ENCODE data around the gene CABLES2.

The CABLES2 gene

DNA sequence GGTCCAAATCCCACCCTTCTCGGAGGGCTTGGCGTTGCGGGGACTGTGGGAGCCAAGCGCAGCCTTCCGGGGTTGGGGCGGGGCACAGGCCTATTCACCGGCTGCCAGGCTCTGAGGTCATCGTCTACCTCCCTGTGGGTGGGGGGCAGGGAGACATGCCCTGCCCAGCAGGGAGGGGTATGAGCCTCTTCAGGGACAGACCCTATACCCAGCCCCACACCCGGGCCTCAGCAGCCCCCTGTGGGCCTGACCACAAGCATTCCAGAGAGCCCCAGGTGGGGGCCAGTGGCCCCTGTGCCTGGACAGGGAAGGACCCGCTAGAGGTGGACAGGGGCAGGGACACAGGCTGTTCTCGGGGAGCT is 51.6 kb downstream of the CABLES2 start:
- Histone ChIP-seq H3K4me3 (no peak overlapping the region), H3K27ac (peak overlapping the region in 19 of 21 experiments; percentile 6 to 87 (median 78))

DNA sequence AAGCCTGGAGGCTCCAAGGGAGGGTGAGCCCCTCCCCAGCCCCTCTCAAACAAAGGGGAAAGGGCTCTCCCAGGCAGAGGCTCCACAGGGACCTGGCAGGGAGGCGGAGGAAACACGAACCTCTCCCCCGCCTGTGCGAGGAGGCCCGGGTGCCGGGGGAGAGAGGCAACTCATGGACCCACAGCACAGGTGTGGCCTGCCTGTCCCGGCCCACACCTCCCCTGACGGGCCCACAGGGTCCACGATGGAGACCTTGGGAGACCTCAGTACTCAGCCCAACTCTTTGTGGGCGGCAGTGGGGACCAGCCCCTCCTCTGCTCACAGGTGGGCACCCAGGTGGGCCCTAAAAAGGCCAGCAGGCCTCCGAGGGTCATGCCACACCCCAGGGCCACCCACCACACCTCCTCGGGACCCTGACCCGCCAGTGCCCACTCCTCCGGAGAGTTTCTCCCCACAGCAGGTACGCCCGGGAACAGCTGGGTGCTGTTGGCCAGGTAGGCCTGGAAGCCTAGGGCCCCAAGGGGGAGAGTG is 52.2 kb downstream of the CABLES2 start:
- H3K27ac ChIP-seq: peak overlapping the region in 17 of 21 experiments; percentile 6 to 87 (median 78)
- H3K4me3 ChIP-seq: no peak overlapping the region

DNA sequence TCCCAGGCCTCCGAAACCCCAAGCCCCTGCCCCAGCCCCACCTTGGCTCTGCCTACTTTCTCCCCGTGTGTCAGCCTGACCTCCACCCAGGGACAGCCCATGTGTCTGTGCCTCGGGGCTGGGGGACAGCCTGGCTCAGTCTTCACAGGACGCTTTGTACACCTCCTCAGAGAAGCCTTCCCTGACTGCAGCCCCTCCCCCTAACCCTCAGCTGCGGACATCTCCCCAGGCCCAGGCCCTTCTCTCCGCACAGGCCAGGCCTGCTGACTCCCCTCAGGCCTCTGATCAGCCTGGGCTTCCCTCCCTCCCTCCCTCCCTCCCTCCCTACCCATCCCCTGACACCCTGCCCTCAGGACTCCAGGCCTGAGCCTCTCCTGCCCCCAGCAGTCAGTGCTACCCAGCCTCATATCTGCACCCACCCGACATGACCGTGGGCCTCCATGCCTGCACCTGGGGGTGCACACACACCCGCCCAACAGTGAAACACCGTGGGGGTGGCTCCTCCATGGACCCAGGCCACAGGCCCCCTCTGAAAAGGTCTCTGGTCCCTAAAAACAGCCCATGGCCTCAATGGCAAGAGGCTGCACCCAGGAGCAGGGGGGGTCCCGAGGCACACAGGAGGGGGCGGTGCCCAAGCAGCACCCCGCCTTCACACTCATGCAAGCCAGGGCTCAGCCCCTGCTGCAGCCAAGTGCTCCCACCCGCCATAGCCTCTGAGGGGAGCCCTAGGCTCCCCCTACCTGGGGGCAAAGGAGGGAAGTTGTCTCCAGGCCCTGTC is 52.9 kb downstream of the CABLES2 start:
- Histone ChIP-seq H3K27ac (peak overlapping the region in 13 of 21 experiments; percentile 6 to 87 (median 79)), H3K4me3 (no peak overlapping the region)

DNA sequence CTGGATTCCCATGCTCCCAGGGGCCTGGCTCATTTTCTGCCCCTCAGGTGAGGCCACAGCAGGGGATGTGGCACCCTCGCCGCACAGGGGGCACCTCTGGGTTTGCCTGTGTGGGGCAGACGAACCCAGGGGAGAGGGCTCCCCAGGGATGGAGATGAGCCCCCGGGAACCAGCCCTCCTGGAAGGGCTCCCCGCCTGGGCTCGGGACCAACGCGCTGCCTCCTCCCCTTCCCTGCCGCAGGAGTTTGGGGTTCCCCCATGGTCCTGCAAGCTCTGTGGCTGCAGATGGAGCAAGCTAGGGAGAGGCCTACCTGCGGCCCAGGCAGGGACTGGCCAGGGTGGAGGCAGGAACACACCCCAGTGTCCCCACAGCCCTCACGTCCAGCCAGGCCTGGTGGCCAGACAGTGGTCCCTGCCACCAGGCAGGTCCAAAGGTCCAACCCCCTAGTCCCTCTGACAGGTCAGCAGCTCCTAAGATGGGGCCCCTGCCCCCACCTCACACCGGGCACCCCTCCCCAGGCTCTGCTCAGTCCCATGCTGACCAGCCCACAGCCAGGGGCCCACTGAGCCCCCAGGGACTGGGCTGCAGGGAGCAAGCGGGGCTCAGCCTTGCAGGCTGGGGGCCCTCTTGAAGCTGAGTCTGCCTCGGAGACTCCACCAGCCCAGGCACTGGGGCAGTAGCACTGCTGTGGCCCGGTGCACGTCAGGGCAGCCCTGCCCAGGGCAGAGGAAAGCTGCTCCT is 53.6 kb downstream of the CABLES2 start:
- H3K4me3 ChIP-seq: no peak overlapping the region

GRCh38 chr20:62352402-62353288 is 54.4 kb downstream of the CABLES2 start:
- Histone ChIP-seq H3K4me3 (no peak overlapping the region), H3K27ac (peak overlapping the region in 11 of 21 experiments; percentile 5 to 79 (median 54))

More for the DNA sequence above, 53.6 kb downstream of the CABLES2 start:
- H3K27ac ChIP-seq: peak overlapping the region in 12 of 21 experiments; percentile 5 to 79 (median 52)

GRCh38 chr20:62351469-62352401 is 55.4 kb downstream of the CABLES2 start:
- Histone ChIP-seq H3K27ac (peak overlapping the region in 11 of 21 experiments; percentile 44 to 80 (median 70)), H3K4me3 (no peak overlapping the region)

DNA sequence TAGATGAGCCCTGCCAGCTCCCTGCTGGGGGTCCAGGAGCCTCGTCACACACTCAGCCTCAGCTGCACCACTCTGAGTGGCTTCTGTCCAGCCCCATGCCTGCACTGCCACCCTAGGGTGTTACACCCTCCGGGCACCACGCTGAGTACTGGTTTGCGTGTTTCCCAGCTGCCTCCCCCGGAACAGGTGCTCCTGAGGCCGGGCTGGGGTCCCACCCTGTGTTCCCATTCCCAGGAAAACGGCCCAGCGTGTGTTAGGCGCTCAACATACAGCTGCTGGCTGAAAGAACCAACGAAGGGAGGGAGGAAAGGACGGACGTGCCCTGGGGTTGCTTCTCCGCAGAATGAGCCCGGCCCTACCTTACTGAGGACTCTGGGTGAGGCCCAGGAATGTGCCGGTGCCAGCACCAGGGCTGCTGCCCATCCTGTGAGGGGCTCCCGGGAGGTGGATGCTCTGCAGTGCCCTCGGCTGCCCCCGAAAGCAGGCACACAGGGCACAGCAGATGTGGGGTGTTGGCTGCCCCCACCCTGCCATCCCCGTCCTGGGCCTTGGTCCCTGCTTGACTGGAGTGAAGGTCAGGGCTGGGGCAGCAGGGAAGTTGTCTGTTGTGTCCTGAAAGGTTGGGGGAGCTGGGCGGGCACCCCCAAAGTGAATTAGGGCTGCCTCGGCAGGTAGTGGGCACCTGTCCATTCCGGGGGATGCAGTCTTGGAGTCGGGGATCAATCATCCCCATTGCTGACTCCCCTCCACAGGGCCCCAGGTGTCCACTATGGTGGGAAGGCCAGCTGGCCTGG is 56.3 kb downstream of the CABLES2 start:
- H3K4me3 ChIP-seq: no peak overlapping the region

GRCh38 chr20:62350098-62350628 is 56.9 kb downstream of the CABLES2 start:
- Histone ChIP-seq H3K27ac (peak overlapping the region in 17 of 21 experiments; percentile 5 to 80 (median 63)), H3K4me3 (no peak overlapping the region)

More for the DNA sequence above, 56.3 kb downstream of the CABLES2 start:
- H3K27ac ChIP-seq: peak overlapping the region in 17 of 21 experiments; percentile 5 to 80 (median 63)

- Histone ChIP-seq H3K27ac (peak overlapping the region in 4 of 21 experiments; percentile 70 to 77 (median 72)), H3K4me3 (no peak overlapping the region)
Measured at GRCh38 chr20:62349556-62350097, 57.5 kb downstream of the CABLES2 start.

- H3K4me3 ChIP-seq: no peak overlapping the region
- no peak overlapping the region for H3K27ac ChIP-seq
Measured at GRCh38 chr20:62348604-62349003, 58.5 kb downstream of the CABLES2 start.

GRCh38 chr20:62347445-62347844 is 59.6 kb downstream of the CABLES2 start:
- no peak overlapping the region for H3K4me3 ChIP-seq
- no peak overlapping the region for H3K27ac ChIP-seq

DNA sequence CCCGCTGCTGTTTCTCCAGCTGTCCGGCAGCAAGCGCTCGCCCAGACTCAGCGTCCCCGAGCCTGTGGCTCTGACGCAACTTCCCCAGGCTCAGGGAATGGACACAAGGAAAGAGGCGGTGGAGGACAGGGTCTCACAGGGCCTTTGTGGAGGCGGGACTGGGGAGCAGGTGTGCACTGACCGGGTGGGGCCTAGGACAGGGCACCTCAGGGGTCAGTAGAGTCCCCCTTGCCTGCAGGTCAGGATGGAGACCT is 60.0 kb downstream of the CABLES2 start:
- H3K4me3 ChIP-seq: no peak overlapping the region
- no peak overlapping the region for H3K27ac ChIP-seq

DNA sequence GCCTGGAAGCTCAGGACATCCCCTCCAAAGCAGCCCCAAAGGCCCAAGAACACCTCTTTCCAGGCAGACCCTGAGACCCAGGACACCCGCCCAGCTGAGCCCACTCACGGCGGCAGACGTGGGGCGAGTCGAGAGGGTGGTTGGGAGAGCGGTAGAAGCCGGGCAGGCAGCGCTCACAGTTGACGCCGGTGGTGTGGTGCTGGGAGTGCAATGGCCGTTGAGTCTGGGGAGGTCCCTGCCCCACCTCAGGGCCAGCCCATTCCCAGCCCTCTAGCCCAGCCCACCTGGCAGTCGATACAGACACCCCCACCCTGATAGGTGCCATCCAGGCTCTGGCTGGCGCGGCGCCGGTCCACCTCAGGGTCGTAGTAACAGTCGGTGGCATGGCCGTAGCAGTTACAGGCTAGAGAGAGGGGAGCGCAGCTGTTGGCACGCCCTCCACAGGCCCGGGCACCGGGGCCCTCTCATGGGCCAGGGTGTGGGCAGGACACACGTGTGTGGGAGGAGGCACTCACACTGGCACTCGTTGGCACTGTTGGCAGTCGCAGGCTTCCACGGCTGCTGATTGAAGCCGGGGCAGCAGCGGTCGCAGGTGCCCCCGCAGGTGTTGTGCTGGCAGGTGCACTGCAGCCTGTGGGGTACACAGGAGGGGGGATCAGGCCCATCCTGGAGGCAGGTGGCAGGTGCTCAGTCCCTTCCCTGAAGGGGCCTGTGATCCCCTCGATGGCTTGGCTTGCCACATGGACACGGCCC is 60.5 kb downstream of the CABLES2 start:
- Histone ChIP-seq H3K27ac (peak overlapping the region in 2 of 21 experiments; percentile 7 to 16), H3K4me3 (no peak overlapping the region)

DNA sequence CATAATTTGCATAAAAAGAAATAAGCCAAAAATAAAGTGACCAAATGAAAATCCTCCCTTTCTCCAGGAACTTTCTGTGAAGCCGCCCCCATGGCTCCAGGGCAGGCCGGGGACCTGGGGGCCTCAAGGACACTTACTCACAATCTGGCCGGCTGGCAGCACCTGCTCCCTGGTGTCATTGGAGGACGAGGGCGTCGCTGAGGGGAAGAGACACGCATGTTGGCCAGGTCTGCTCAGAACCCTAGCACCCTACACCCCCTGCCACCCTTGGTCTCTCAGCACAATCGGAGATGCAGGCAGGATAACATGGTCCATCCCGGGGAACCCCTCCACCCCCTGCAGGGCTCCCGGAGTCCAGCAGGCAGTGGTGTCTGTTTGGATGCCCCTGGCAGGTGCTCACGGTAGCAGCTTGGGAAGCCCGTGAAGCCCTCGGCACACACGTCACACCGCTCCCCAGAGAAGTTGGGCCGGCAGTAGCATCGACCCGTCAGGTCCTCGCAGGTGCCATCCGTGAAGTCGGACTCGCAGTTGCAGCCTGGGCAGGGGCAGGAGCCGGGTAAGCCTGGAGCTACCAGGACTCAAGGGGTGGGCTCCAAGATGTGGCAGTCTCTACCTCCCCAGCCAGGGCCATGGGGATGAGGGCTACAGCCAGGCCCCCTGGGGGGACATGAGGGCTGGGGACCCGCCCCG is 61.3 kb downstream of the CABLES2 start:
- peak overlapping the region in 1 of 21 experiments; percentile 7 for H3K27ac ChIP-seq
- no peak overlapping the region for H3K4me3 ChIP-seq

DNA sequence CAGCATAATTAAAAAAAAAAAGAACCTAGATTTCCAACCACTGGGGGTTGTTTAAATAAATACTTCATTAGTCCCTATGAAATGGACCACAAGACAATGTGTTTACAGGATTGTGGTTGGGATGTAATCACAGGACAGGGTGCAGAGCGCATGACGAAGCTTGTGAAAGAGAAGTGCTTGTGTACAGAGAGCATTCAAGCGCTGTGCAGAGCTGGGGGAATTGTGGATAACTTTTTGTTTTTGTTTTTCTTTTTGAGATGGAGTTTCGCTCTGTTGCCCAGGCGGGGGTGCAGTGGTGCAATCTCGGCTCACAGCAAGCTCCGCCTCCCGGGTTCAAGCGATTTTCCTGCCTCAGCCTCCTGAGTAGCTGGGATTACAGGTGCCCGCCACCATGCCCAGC is 62.3 kb downstream of the CABLES2 start:
- no peak overlapping the region for H3K27ac ChIP-seq
- H3K4me3 ChIP-seq: no peak overlapping the region

- Histone ChIP-seq H3K4me3 (no peak overlapping the region), H3K27ac (no peak overlapping the region)
Measured at GRCh38 chr20:62344092-62344491, 63.0 kb downstream of the CABLES2 start.

All from skin epidermis (tissue), 12 donors.